ENCODE measurements around the gene HTRA1.

The HTRA1 gene

DNA sequence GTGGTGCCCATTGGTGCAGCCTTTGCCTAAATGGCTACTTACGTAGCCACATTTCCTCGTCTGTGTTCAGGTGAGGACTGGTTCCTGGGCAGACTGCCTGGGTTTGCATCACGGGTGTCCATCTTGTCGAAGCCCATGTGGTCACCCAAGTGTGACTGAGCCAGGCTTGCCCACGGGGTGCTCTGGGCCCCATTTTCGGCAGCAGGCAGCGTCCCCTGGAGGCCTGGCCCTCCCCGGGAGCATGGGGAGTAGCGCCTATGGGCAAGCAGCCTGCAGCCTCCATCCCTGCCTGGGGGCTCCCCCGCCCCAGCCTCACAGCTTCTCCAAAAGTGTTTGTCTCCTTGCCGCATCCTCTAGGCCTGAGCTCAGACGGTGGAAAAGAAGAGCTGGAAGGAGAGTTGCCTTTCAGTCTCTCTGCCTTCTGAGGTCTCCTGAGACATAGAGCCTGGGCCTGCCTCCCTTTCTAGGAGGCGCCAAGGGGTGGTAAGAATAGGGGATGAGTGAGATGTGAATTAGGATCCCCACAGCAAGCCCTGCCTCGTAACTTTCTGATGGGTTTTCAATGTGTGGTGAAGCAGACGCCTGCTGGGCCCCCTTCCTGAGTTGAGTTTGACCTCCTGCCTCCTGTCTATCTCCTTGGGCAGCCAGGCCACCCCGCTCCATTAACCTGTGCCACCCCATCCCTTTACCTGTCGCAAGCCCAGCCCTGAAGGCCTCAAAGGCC is 42.7 kb downstream of the HTRA1 start:
- H3K27me3 ChIP-seq (ENCODE audit: insufficient read depth, low read depth, severe bottlenecking): no peaks in the 10 kb centered on the region
- TF ChIP-seq CTCF (IDR thresholded peaks at IDR 0.05; ENCODE audit: low read depth, low read length): no peak
- no peak overlapping the region for H3K4me3 ChIP-seq (ENCODE audit: low read depth, low read length)
- no peak overlapping the region for H3K27ac ChIP-seq
- DNase-seq: no peak
- H3K36me3 ChIP-seq: no peaks in the 10 kb centered on the region
- no peaks in the 10 kb centered on the region for H3K9me3 ChIP-seq (ENCODE audit: severe bottlenecking)

DNA sequence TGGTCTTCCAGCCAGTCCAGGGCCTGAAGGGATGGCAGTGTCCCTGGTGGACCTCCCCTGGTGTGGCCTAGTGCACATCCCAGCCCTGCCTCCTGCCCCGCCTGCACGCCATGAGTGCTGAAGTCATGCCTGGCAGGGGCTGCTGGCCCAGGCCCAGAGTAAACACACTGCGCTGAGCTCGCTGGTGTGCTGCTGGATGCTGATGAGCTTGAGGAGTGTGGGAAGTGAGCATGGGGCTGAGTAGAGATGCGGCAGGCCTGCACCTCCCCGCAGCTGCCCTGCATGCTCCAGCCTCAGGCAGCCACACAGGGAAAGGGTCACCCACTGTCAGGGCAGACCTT is 43.2 kb downstream of the HTRA1 start:
- DNase-seq: no peak
- Histone ChIP-seq H3K4me3 (ENCODE audit: low read depth, low read length) (no peak overlapping the region), H3K9me3 (ENCODE audit: severe bottlenecking) (no peaks in the 10 kb centered on the region), H3K27me3 (ENCODE audit: insufficient read depth, low read depth, severe bottlenecking) (no peaks in the 10 kb centered on the region), H3K27ac (no peak overlapping the region), H3K36me3 (no peaks in the 10 kb centered on the region)
- no peak for TF ChIP-seq CTCF (IDR thresholded peaks at IDR 0.05; ENCODE audit: low read depth, low read length)

DNA sequence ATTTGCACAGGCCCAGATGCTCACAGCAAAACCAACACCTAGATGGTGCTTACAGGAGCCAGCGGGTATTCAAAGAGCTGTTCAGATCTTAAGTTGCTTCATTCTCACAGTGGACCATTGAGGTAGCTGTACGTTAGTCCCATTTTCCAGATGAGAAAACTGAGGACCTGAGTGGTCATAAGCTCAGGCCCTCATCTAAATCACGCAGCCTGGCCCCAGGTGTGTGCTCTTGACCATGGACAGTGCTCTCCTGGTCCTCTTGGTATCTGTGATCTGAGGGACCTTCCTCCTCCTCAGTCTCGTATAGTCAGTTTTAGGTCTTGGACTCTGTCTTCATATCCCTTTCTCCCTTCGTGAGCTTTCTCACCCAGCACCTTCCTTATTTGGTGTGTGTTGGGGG is 43.7 kb downstream of the HTRA1 start:
- no peaks in the 10 kb centered on the region for H3K27me3 ChIP-seq (ENCODE audit: insufficient read depth, low read depth, severe bottlenecking)
- DNase-seq: no peak
- no peaks in the 10 kb centered on the region for H3K36me3 ChIP-seq
- no peak overlapping the region for H3K4me3 ChIP-seq (ENCODE audit: low read depth, low read length)
- H3K9me3 ChIP-seq (ENCODE audit: severe bottlenecking): no peaks in the 10 kb centered on the region
- no peak overlapping the region for H3K27ac ChIP-seq
- TF ChIP-seq CTCF (IDR thresholded peaks at IDR 0.05; ENCODE audit: low read depth, low read length): no peak

GRCh38 chr10:122505885-122506645 is 44.7 kb downstream of the HTRA1 start:
- no peaks in the 10 kb centered on the region for H3K9me3 ChIP-seq (ENCODE audit: severe bottlenecking)
- no peaks in the 10 kb centered on the region for H3K36me3 ChIP-seq
- no peak for DNase-seq
- H3K27ac ChIP-seq: no peak overlapping the region
- no peak overlapping the region for H3K4me3 ChIP-seq (ENCODE audit: low read depth, low read length)
- TF ChIP-seq CTCF (IDR thresholded peaks at IDR 0.05; ENCODE audit: low read depth, low read length): no peak
- H3K27me3 ChIP-seq (ENCODE audit: insufficient read depth, low read depth, severe bottlenecking): no peaks in the 10 kb centered on the region

- no peak for DNase-seq
- Histone ChIP-seq H3K36me3 (no peaks in the 10 kb centered on the region), H3K4me3 (ENCODE audit: low read depth, low read length) (no peak overlapping the region), H3K27me3 (ENCODE audit: insufficient read depth, low read depth, severe bottlenecking) (no peaks in the 10 kb centered on the region), H3K27ac (no peak overlapping the region), H3K9me3 (ENCODE audit: severe bottlenecking) (no peaks in the 10 kb centered on the region)
- no peak for TF ChIP-seq CTCF (IDR thresholded peaks at IDR 0.05; ENCODE audit: low read depth, low read length)
Observed at GRCh38 chr10:122507616-122508015, 46.3 kb downstream of the HTRA1 start.

All from WERI-Rb-1 (cell line).